ENCODE measurements around the gene STAU1. TPM values are rescaled to one million over a fixed set of nuclear protein-coding genes. Genes with fewer than 3 reads are reported as not detected.
"Not testable (repeated sequence)": the region's sequence is repeated elsewhere in the genome, so short reads cannot be mapped to it uniquely, and the experiment has no call there.

Gene STAU1
- polyA plus RNA-seq, 1 of the 3 experiments (the other 2 are of a cell fraction) = 48.2 TPM

GRCh38 chr20:49184691-49185070 lies 3.5 kb downstream of the STAU1 start:
- peaks cover 76% of the 10 kb centered on the region for H4K20me1 ChIP-seq (ENCODE audit: insufficient read depth)
- no peaks in the 10 kb centered on the region for H3K9me2 ChIP-seq
- ChIA-PET POLR2A (no interaction called here), CTCF (interaction anchor here (1.6 kb wide), 1 partner anchor 32 kb away, joined by 5 read pairs; no protein-coding TSS in a partner anchor)
- H3K4me1 ChIP-seq (ENCODE audit: control insufficient read depth in 1 of 2, insufficient read depth in 2 of 2, low read depth in 1 of 2, low read length in 1 of 2) = peaks cover 2 to 7% of the 10 kb centered on the region in 2 experiments; a peak in 3 of 4 replicates
- H3K9me3 ChIP-seq = no peaks in the 10 kb centered on the region
- no peak overlapping the region for H3K4me2 ChIP-seq
- WGBS (ENCODE audit: low lambda C conversion rate) = 79% methylated on average over 3 of the region's 3 CpGs
- peaks cover 84% of the 10 kb centered on the region for H3K79me2 ChIP-seq (ENCODE audit: insufficient read depth)
- H3K4me3 ChIP-seq (ENCODE audit: low read depth in 2 of 2, low read length in 1 of 2) = no peak overlapping the region
- no peak overlapping the region for H3K27ac ChIP-seq (ENCODE audit: low read depth in 2 of 2, low read length in 1 of 2)
- peaks cover 5% of the 10 kb centered on the region for H3F3A ChIP-seq (replicated peaks; ENCODE audit: insufficient read depth)
- H3K27me3 ChIP-seq (ENCODE audit: insufficient read depth) = no peaks in the 10 kb centered on the region
- peaks cover 3 to 14% of the 10 kb centered on the region in 2 experiments for H3K36me3 ChIP-seq (replicated peaks in 1 of 2; ENCODE audit: control insufficient read depth in 1 of 2, insufficient read depth in 2 of 2, low read length in 1 of 2)
- TF ChIP-seq CHD2 (IDR thresholded peaks at IDR 0.05; ENCODE audit: low read length, partially characterized antibody) (no peak), RAD21 (IDR thresholded peaks at IDR 0.05; ENCODE audit: low read length) (no peak), SIN3A (IDR thresholded peaks at IDR 0.05; ENCODE audit: borderline replicate concordance, low read depth, low read length) (no peak), USF1 (IDR thresholded peaks at IDR 0.05; ENCODE audit: borderline replicate concordance, low read depth) (no peak), MAX (IDR thresholded peaks at IDR 0.05; ENCODE audit: low read depth) (no peak), RXRA (IDR thresholded peaks at IDR 0.05; ENCODE audit: borderline replicate concordance, low read depth) (no peak), TEAD4 (IDR thresholded peaks at IDR 0.05; ENCODE audit: borderline replicate concordance, insufficient read depth) (no peak), GABPA (IDR thresholded peaks at IDR 0.05; ENCODE audit: low read depth) (no peak), EZH2phosphoT487 (IDR thresholded peaks at IDR 0.05; ENCODE audit: borderline replicate concordance, low read depth) (no peak), MEF2A (IDR thresholded peaks at IDR 0.05; ENCODE audit: borderline replicate concordance, low read depth) (no peak)
- TF ChIP-seq, protein P1, sequence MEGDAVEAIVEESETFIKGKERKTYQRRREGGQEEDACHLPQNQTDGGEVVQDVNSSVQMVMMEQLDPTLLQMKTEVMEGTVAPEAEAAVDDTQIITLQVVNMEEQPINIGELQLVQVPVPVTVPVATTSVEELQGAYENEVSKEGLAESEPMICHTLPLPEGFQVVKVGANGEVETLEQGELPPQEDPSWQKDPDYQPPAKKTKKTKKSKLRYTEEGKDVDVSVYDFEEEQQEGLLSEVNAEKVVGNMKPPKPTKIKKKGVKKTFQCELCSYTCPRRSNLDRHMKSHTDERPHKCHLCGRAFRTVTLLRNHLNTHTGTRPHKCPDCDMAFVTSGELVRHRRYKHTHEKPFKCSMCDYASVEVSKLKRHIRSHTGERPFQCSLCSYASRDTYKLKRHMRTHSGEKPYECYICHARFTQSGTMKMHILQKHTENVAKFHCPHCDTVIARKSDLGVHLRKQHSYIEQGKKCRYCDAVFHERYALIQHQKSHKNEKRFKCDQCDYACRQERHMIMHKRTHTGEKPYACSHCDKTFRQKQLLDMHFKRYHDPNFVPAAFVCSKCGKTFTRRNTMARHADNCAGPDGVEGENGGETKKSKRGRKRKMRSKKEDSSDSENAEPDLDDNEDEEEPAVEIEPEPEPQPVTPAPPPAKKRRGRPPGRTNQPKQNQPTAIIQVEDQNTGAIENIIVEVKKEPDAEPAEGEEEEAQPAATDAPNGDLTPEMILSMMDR (IDR thresholded peaks at IDR 0.05) = no peak
- TF ChIP-seq, protein P2, sequence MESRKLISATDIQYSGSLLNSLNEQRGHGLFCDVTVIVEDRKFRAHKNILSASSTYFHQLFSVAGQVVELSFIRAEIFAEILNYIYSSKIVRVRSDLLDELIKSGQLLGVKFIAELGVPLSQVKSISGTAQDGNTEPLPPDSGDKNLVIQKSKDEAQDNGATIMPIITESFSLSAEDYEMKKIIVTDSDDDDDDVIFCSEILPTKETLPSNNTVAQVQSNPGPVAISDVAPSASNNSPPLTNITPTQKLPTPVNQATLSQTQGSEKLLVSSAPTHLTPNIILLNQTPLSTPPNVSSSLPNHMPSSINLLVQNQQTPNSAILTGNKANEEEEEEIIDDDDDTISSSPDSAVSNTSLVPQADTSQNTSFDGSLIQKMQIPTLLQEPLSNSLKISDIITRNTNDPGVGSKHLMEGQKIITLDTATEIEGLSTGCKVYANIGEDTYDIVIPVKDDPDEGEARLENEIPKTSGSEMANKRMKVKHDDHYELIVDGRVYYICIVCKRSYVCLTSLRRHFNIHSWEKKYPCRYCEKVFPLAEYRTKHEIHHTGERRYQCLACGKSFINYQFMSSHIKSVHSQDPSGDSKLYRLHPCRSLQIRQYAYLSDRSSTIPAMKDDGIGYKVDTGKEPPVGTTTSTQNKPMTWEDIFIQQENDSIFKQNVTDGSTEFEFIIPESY (IDR thresholded peaks at IDR 0.05; ENCODE audit: borderline replicate concordance, low read depth) = no peak
- TF ChIP-seq, protein P3, sequence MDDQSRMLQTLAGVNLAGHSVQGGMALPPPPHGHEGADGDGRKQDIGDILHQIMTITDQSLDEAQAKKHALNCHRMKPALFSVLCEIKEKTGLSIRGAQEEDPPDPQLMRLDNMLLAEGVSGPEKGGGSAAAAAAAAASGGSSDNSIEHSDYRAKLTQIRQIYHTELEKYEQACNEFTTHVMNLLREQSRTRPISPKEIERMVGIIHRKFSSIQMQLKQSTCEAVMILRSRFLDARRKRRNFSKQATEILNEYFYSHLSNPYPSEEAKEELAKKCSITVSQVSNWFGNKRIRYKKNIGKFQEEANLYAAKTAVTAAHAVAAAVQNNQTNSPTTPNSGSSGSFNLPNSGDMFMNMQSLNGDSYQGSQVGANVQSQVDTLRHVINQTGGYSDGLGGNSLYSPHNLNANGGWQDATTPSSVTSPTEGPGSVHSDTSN (IDR thresholded peaks at IDR 0.05) = no peak
- H2AFZ ChIP-seq (ENCODE audit: low read depth) = no peak overlapping the region
- H3K9ac ChIP-seq = peak overlapping the region; percentile 9; the same call in 1 of the 2 replicates
- no peak for DNase-seq

GRCh38 chr20:49184084-49184501 lies 4.0 kb downstream of the STAU1 start:
- DNase-seq; H3K9me2 ChIP-seq; H3K9me3 ChIP-seq; H3K4me2 ChIP-seq; H3K4me1 ChIP-seq (ENCODE audit: control insufficient read depth in 1 of 2, insufficient read depth in 2 of 2, low read depth in 1 of 2, low read length in 1 of 2); H3K27me3 ChIP-seq (ENCODE audit: insufficient read depth); H3K4me3 ChIP-seq (ENCODE audit: low read depth in 2 of 2, low read length in 1 of 2); H3K9ac ChIP-seq; H3F3A ChIP-seq (replicated peaks; ENCODE audit: insufficient read depth); POLR2A ChIA-PET; H3K27ac ChIP-seq (ENCODE audit: low read depth in 2 of 2, low read length in 1 of 2); H2AFZ ChIP-seq (ENCODE audit: low read depth): not testable (repeated sequence)
- peaks cover 90% of the 10 kb centered on the region for H3K79me2 ChIP-seq (ENCODE audit: insufficient read depth)
- peaks cover 3 to 14% of the 10 kb centered on the region in 2 experiments for H3K36me3 ChIP-seq (replicated peaks in 1 of 2; ENCODE audit: control insufficient read depth in 1 of 2, insufficient read depth in 2 of 2, low read length in 1 of 2)
- WGBS (ENCODE audit: low lambda C conversion rate) = 97% methylated on average over 5 of the region's 5 CpGs
- peaks cover 82% of the 10 kb centered on the region for H4K20me1 ChIP-seq (ENCODE audit: insufficient read depth)
- CTCF ChIA-PET = interaction anchor here (1.6 kb wide), 1 partner anchor 33 kb away, joined by 5 read pairs; no protein-coding TSS in a partner anchor
